DOHH2 (cell line): Measurements from ENCODE around the gene C3orf38.
"Not testable (repeated sequence)": the region's sequence is repeated elsewhere in the genome, so short reads cannot be mapped to it uniquely, and the experiment has no call there.

ENCODE experiments used
- H3F3A ChIP-seq: fragments of 200-600 bp; sonication (generic), shearing (Covaris generic); 2 replicates; pipeline ENCODE4 v1.6.0; 2016; ENCODE audit warnings: antibody characterized with exemption, mild to moderate bottlenecking; ENCODE audit not compliant: control insufficient read depth, insufficient read depth
- H3K27ac ChIP-seq: fragments of 200-600 bp; sonication (generic); 2 replicates; pipeline ENCODE4 v1.5.1; 2014; ENCODE audit warnings: low read depth, mild to moderate bottlenecking, low read length, moderate library complexity
- H3K27me3 ChIP-seq: fragments of 200-600 bp; sonication (generic); 2 replicates; pipeline ENCODE4 v1.6.1; 2014; ENCODE audit warnings: mild to moderate bottlenecking, low read length, mixed read lengths; ENCODE audit not compliant: control insufficient read depth
- H3K36me3 ChIP-seq: fragments of 200-600 bp; sonication (generic); 2 replicates; pipeline ENCODE4 v1.6.1; 2014; ENCODE audit warnings: mild to moderate bottlenecking, low read length, moderate library complexity, mixed read lengths; ENCODE audit not compliant: control insufficient read depth
- H3K4me1 ChIP-seq: fragments of 200-600 bp; sonication (generic); 2 replicates; pipeline ENCODE4 v1.6.1; 2014; ENCODE audit warnings: mild to moderate bottlenecking, low read length, mixed read lengths; ENCODE audit not compliant: control insufficient read depth
- H3K4me2 ChIP-seq: fragments of 200-600 bp; sonication (generic); 2 replicates; pipeline ENCODE4 v1.6.0; 2014; ENCODE audit warnings: mild to moderate bottlenecking, low read length, moderate library complexity
- H3K4me3 ChIP-seq: fragments of 200-600 bp; sonication (generic); 2 replicates; pipeline ENCODE4 v1.5.1; 2014; ENCODE audit warnings: mild to moderate bottlenecking, low read length, mixed read lengths
- H3K79me2 ChIP-seq: fragments of 200-600 bp; sonication (generic); 2 replicates; pipeline ENCODE4 v1.6.1; 2014; ENCODE audit warnings: mild to moderate bottlenecking, low read length, mixed read lengths; ENCODE audit not compliant: control insufficient read depth
- H3K9me2 ChIP-seq: fragments of 200-600 bp; sonication (generic); replicated peaks from 2 replicates; pipeline ENCODE4 v1.6.1; 2014; ENCODE audit warnings: mild to moderate bottlenecking, low read length, mixed read lengths; ENCODE audit not compliant: control insufficient read depth
- H3K9me3 ChIP-seq: fragments of 200-600 bp; sonication (generic); 2 replicates; pipeline ENCODE4 v1.6.1; 2014; ENCODE audit warnings: antibody characterized with exemption, low read length, mixed read lengths; ENCODE audit not compliant: control insufficient read depth, insufficient read depth
- H4K20me1 ChIP-seq: fragments of 200-600 bp; sonication (generic); 2 replicates; pipeline ENCODE4 v1.6.0; 2014; ENCODE audit warnings: low read depth, mild to moderate bottlenecking, antibody characterized with exemption, low read length, moderate library complexity; ENCODE audit not compliant: control insufficient read depth, insufficient read depth
- CTCF ChIP-seq: fragments of 200-600 bp; sonication (generic); IDR thresholded peaks from one replicate; pipeline ENCODE4 v1.5.1; 2014; ENCODE audit warnings: antibody characterized with exemption, mild to moderate bottlenecking, low read depth, low read length; ENCODE audit not compliant: poor library complexity, severe bottlenecking
- EZH2phosphoT487 ChIP-seq: fragments of 200-600 bp; sonication (generic); IDR thresholded peaks from 2 replicates; pipeline ENCODE4 v1.6.1; 2017; ENCODE audit warnings: borderline replicate concordance, mild to moderate bottlenecking, antibody characterized with exemption, low read length, moderate library complexity, mixed read lengths

The C3orf38 gene

GRCh38 chr3:88117683-88118082 is 32.1 kb upstream of the C3orf38 start:
- peaks cover 2% of the 10 kb centered on the region; the same call in 1 of the 2 replicates for H3F3A ChIP-seq
- H3K9me3 ChIP-seq, result no peaks in the 10 kb centered on the region
- no peaks in the 10 kb centered on the region for H3K9me2 ChIP-seq
- 0 out of 2 replicates have a peak, but pooled peaks cover 3% of the 10 kb centered on the region for H3K4me1 ChIP-seq
- no peak overlapping the region for H3K4me2 ChIP-seq
- no peak overlapping the region for H3K4me3 ChIP-seq
- no peak overlapping the region for H3K27ac ChIP-seq
- TF ChIP-seq CTCF, result no peak
- TF ChIP-seq EZH2phosphoT487, result no peak
- H4K20me1 ChIP-seq, result no peaks in the 10 kb centered on the region; the same call in 1 of the 2 replicates
- H3K36me3 ChIP-seq, result peaks cover 59% of the 10 kb centered on the region
- no peaks in the 10 kb centered on the region for H3K27me3 ChIP-seq
- peaks cover 15% of the 10 kb centered on the region for H3K79me2 ChIP-seq

GRCh38 chr3:88118603-88119002 is 31.2 kb upstream of the C3orf38 start:
- not testable (repeated sequence) for H3K4me3 ChIP-seq, H4K20me1 ChIP-seq, H3F3A ChIP-seq, H3K4me2 ChIP-seq, H3K27me3 ChIP-seq, H3K9me2 ChIP-seq, H3K9me3 ChIP-seq, H3K4me1 ChIP-seq, H3K27ac ChIP-seq
- H3K79me2 ChIP-seq, result peaks cover 15% of the 10 kb centered on the region
- peaks cover 54% of the 10 kb centered on the region for H3K36me3 ChIP-seq

- H3K9me3 ChIP-seq, result no peaks in the 10 kb centered on the region
- H4K20me1 ChIP-seq, result no peaks in the 10 kb centered on the region
- H3K36me3 ChIP-seq, result peaks cover 26% of the 10 kb centered on the region
Observed at GRCh38 chr3:88123526-88123925, 26.2 kb upstream of the C3orf38 start.

GRCh38 chr3:88131695-88132094 is 18.1 kb upstream of the C3orf38 start:
- Histone ChIP-seq H3K36me3 (peaks cover 63% of the 10 kb centered on the region), H3K27ac (no peak overlapping the region), H3K4me2 (no peak overlapping the region), H3K4me3 (no peak overlapping the region), H4K20me1 (no peaks in the 10 kb centered on the region), H3K79me2 (peaks cover 6% of the 10 kb centered on the region; the same call in 1 of the 2 replicates), H3K4me1 (no peaks in the 10 kb centered on the region), H3K9me2 (no peaks in the 10 kb centered on the region), H3F3A (no peaks in the 10 kb centered on the region), H3K9me3 (no peaks in the 10 kb centered on the region), H3K27me3 (no peaks in the 10 kb centered on the region)
- TF ChIP-seq CTCF (no peak), EZH2phosphoT487 (no peak)

More at GRCh38 chr3:88123526-88123925, 26.2 kb upstream of the C3orf38 start:
- H3K79me2 ChIP-seq, result peaks cover 10% of the 10 kb centered on the region; the same call in 1 of the 2 replicates
- H3K4me2 ChIP-seq, result no peak overlapping the region
- TF ChIP-seq CTCF (no peak), EZH2phosphoT487 (no peak)
- H3K27me3 ChIP-seq, result no peaks in the 10 kb centered on the region
- H3F3A ChIP-seq, result no peaks in the 10 kb centered on the region
- no peaks in the 10 kb centered on the region for H3K9me2 ChIP-seq
- H3K4me1 ChIP-seq, result no peaks in the 10 kb centered on the region
- H3K4me3 ChIP-seq, result no peak overlapping the region
- no peak overlapping the region for H3K27ac ChIP-seq
